ENCODE results near the gene NEAT1. TPM values are rescaled to one million over a fixed set of nuclear protein-coding genes. Genes with fewer than 3 reads are reported as not detected.

The NEAT1 gene
- total RNA-seq, 6 donors from 2014 or later: 245 to 3,084 (median 1,019) TPM

GRCh38 chr11:65425971-65426838 is 3.6 kb downstream of the NEAT1 start:
- Histone ChIP-seq H3K27ac (peak overlapping the region; percentile 97 to 100 (median 100)), H3K36me3 (peaks cover 0 to 58% (median 8%) of the 10 kb centered on the region in 4 donors), H3K4me3 (peak overlapping the region; percentile 66 to 93 (median 74)), H3K9me3 (no peaks in the 10 kb centered on the region), H3K27me3 (no peaks in the 10 kb centered on the region), H3K4me1 (peaks cover 20 to 51% (median 37%) of the 10 kb centered on the region in 4 donors)
- DNase-seq: peak in 1 of 2 donors; percentile 21
- no peak for ATAC-seq (ENCODE audit: low FRiP score in 2 of 2)
- WGBS, 2 donors: 1% methylated on average over 9 of the region's 9 CpGs
- TF ChIP-seq POLR2A (IDR thresholded peaks at IDR 0.05) (peak in 3 of 4 donors; percentile 31 to 65 (median 37)), EP300 (IDR thresholded peaks at IDR 0.05) (peak in 3 of 4 donors; percentile 18 to 87 (median 62)), CTCF (IDR thresholded peaks at IDR 0.05) (no peak), POLR2AphosphoS5 (IDR thresholded peaks at IDR 0.05) (peak in 1 of 2 donors; percentile 92)

- Histone ChIP-seq H3K36me3 (peaks cover 0 to 66% (median 8%) of the 10 kb centered on the region in 4 donors), H3K27me3 (no peaks in the 10 kb centered on the region), H3K27ac (peak overlapping the region; percentile 97 to 100 (median 100)), H3K4me1 (peaks cover 29 to 53% (median 43%) of the 10 kb centered on the region in 4 donors), H3K9me3 (no peaks in the 10 kb centered on the region), H3K4me3 (peak overlapping the region; percentile 66 to 93 (median 74))
- peak in 1 of 2 donors; percentile 38 for DNase-seq
- 9 to 14% methylated on average over 9 to 10 of the region's 10 CpGs for WGBS, 2 donors
- peak; percentile 73 to 93 for TF ChIP-seq POLR2AphosphoS5 (IDR thresholded peaks at IDR 0.05)
- peak in 2 of 4 donors; percentile 36 to 40 for TF ChIP-seq EP300 (IDR thresholded peaks at IDR 0.05)
- peak in 1 of 6 experiments; percentile 2 for TF ChIP-seq CTCF (IDR thresholded peaks at IDR 0.05)
- TF ChIP-seq POLR2A (IDR thresholded peaks at IDR 0.05): peak; percentile 41 to 86 (median 62)
- peak; percentile 1 to 11 for ATAC-seq (ENCODE audit: low FRiP score in 2 of 2)
Observed at GRCh38 chr11:65426839-65427690, 4.5 kb downstream of the NEAT1 start.

- H3K27ac ChIP-seq: peak overlapping the region; percentile 97 to 100 (median 100)
- no peaks in the 10 kb centered on the region for H3K27me3 ChIP-seq
- H3K9me3 ChIP-seq: no peaks in the 10 kb centered on the region
- H3K4me1 ChIP-seq: peaks cover 38 to 62% (median 51%) of the 10 kb centered on the region in 4 donors
- WGBS, 2 donors: 15 to 17% methylated on average over 11 of the region's 11 CpGs
- H3K4me3 ChIP-seq: peak overlapping the region; percentile 66 to 93 (median 74)
- peak in 1 of 2 donors; percentile 4 for ATAC-seq (ENCODE audit: low FRiP score in 2 of 2)
- peak in 1 of 2 donors; percentile 62 for DNase-seq
- TF ChIP-seq POLR2A (IDR thresholded peaks at IDR 0.05): peak in 2 of 4 donors; percentile 69 to 83
- peak; percentile 62 to 94 for TF ChIP-seq POLR2AphosphoS5 (IDR thresholded peaks at IDR 0.05)
- TF ChIP-seq EP300 (IDR thresholded peaks at IDR 0.05): peak in 1 of 4 donors; percentile 6
- TF ChIP-seq CTCF (IDR thresholded peaks at IDR 0.05): no peak
- peaks cover 0 to 75% (median 8%) of the 10 kb centered on the region in 4 donors for H3K36me3 ChIP-seq
Observed at GRCh38 chr11:65427691-65428577, 5.3 kb downstream of the NEAT1 start.

GRCh38 chr11:65428578-65429067 is 6.0 kb downstream of the NEAT1 start:
- peaks cover 44 to 69% (median 53%) of the 10 kb centered on the region in 4 donors for H3K4me1 ChIP-seq
- no peaks in the 10 kb centered on the region for H3K27me3 ChIP-seq
- H3K36me3 ChIP-seq: peaks cover 0 to 81% (median 10%) of the 10 kb centered on the region in 4 donors
- DNase-seq: peak in 1 of 2 donors; percentile 47
- 17 to 25% methylated on average over 5 of the region's 5 CpGs for WGBS, 2 donors
- peak overlapping the region; percentile 97 to 100 (median 100) for H3K27ac ChIP-seq
- H3K9me3 ChIP-seq: no peaks in the 10 kb centered on the region
- no peak for ATAC-seq (ENCODE audit: low FRiP score in 2 of 2)
- H3K4me3 ChIP-seq: peak overlapping the region; percentile 5 to 79 (median 68)
- TF ChIP-seq CTCF (IDR thresholded peaks at IDR 0.05) (peak in 1 of 6 experiments; percentile 6), POLR2AphosphoS5 (IDR thresholded peaks at IDR 0.05) (no peak), POLR2A (IDR thresholded peaks at IDR 0.05) (peak in 1 of 4 donors; percentile 62)
